ENCODE results near the gene TOR1A. TPM values are rescaled to one million over a fixed set of nuclear protein-coding genes. Genes with fewer than 3 reads are reported as not detected.

Gene TOR1A
- total and polyA plus RNA-seq, 2 experiments from 2014 or later = 73.6 to 101 TPM

GRCh38 chr9:129783516-129784361, 40.2 kb downstream of the TOR1A start:
- 37 to 40% methylated on average over 13 to 14 of the region's 14 CpGs for WGBS, 2 experiments (ENCODE audit: low coverage in 1 of 2, low lambda C conversion rate in 2 of 2, missing lambda C conversion rate in 2 of 2)
- H2AFZ ChIP-seq = peak overlapping the region; percentile 49; the same call in 1 of the 2 replicates

GRCh38 chr9:129781981-129782380, 42.0 kb downstream of the TOR1A start:
- no peak overlapping the region for H3K9ac ChIP-seq
- WGBS, 2 experiments (ENCODE audit: low coverage in 1 of 2, low lambda C conversion rate in 2 of 2, missing lambda C conversion rate in 2 of 2) = 71 to 72% methylated on average over 5 of the region's 5 CpGs

More at GRCh38 chr9:129783516-129784361, 40.2 kb downstream of the TOR1A start:
- TF ChIP-seq EZH2phosphoT487 (IDR thresholded peaks at IDR 0.05; ENCODE audit: insufficient read depth, low read depth) = no peak
- no peak for TF ChIP-seq EZH2 (IDR thresholded peaks at IDR 0.05; ENCODE audit: insufficient read depth, poor library complexity, severe bottlenecking)
- DNase-seq = peak; percentile 84
- no peaks in the 10 kb centered on the region for H3K9me2 ChIP-seq (ENCODE audit: insufficient read depth)
- no peaks in the 10 kb centered on the region for H3K79me2 ChIP-seq (ENCODE audit: insufficient read depth)
- H3K27me3 ChIP-seq (replicated peaks; ENCODE audit: insufficient read depth) = no peaks in the 10 kb centered on the region
- H3K4me3 ChIP-seq = no peak overlapping the region
- in situ Hi-C loops (cut with MboI) = loop anchor here (5.0 to 10.0 kb wide), 2 partner anchors 46 to 649 kb away; no protein-coding TSS in a partner anchor
- no peaks in the 10 kb centered on the region for H3K9me3 ChIP-seq (ENCODE audit: low read depth)
- H4K20me1 ChIP-seq (ENCODE audit: insufficient read depth) = no peaks in the 10 kb centered on the region
- peaks cover 18% of the 10 kb centered on the region for H3K4me1 ChIP-seq (ENCODE audit: insufficient read depth)
- no peak overlapping the region for H3K4me2 ChIP-seq (ENCODE audit: unreplicated experiment)
- H3K27ac ChIP-seq = peak overlapping the region; percentile 52; the same call in 1 of the 2 replicates
- H3F3A ChIP-seq (ENCODE audit: insufficient read depth) = peaks cover 20% of the 10 kb centered on the region
- no peaks in the 10 kb centered on the region for H3K36me3 ChIP-seq (ENCODE audit: low read depth)
- H3K9ac ChIP-seq = no peak overlapping the region

GRCh38 chr9:129781131-129781530, 42.8 kb downstream of the TOR1A start:
- no peak overlapping the region for H3K9ac ChIP-seq
- peaks cover 34% of the 10 kb centered on the region for H3K4me1 ChIP-seq (ENCODE audit: insufficient read depth)
- DNase-seq = no peak
- no peaks in the 10 kb centered on the region for H3K79me2 ChIP-seq (ENCODE audit: insufficient read depth)
- no peak overlapping the region for H3K27ac ChIP-seq
- H2AFZ ChIP-seq = no peak overlapping the region
- no peaks in the 10 kb centered on the region for H3K9me3 ChIP-seq (ENCODE audit: low read depth)
- 76 to 78% methylated on average over 8 of the region's 8 CpGs for WGBS, 2 experiments (ENCODE audit: low coverage in 1 of 2, low lambda C conversion rate in 2 of 2, missing lambda C conversion rate in 2 of 2)
- no peaks in the 10 kb centered on the region for H3K36me3 ChIP-seq (ENCODE audit: low read depth)
- H3K9me2 ChIP-seq (ENCODE audit: insufficient read depth) = no peaks in the 10 kb centered on the region
- H3F3A ChIP-seq (ENCODE audit: insufficient read depth) = peaks cover 32% of the 10 kb centered on the region
- no peak overlapping the region for H3K4me2 ChIP-seq (ENCODE audit: unreplicated experiment)
- TF ChIP-seq EZH2 (IDR thresholded peaks at IDR 0.05; ENCODE audit: insufficient read depth, poor library complexity, severe bottlenecking) (no peak), EZH2phosphoT487 (IDR thresholded peaks at IDR 0.05; ENCODE audit: insufficient read depth, low read depth) (no peak)
- H4K20me1 ChIP-seq (ENCODE audit: insufficient read depth) = no peaks in the 10 kb centered on the region
- H3K4me3 ChIP-seq = no peak overlapping the region
- in situ Hi-C loops (cut with MboI) = loop anchor here (5.0 to 10.0 kb wide), 2 partner anchors 44 to 646 kb away; no protein-coding TSS in a partner anchor
- no peaks in the 10 kb centered on the region for H3K27me3 ChIP-seq (replicated peaks; ENCODE audit: insufficient read depth)

More at GRCh38 chr9:129781981-129782380, 42.0 kb downstream of the TOR1A start:
- Histone ChIP-seq H3K79me2 (ENCODE audit: insufficient read depth) (no peaks in the 10 kb centered on the region), H3K4me2 (ENCODE audit: unreplicated experiment) (no peak overlapping the region), H3K4me3 (no peak overlapping the region), H3F3A (ENCODE audit: insufficient read depth) (peaks cover 27% of the 10 kb centered on the region), H4K20me1 (ENCODE audit: insufficient read depth) (no peaks in the 10 kb centered on the region), H3K9me2 (ENCODE audit: insufficient read depth) (no peaks in the 10 kb centered on the region), H2AFZ (no peak overlapping the region), H3K9me3 (ENCODE audit: low read depth) (no peaks in the 10 kb centered on the region), H3K27ac (no peak overlapping the region), H3K27me3 (replicated peaks; ENCODE audit: insufficient read depth) (no peaks in the 10 kb centered on the region), H3K36me3 (ENCODE audit: low read depth) (no peaks in the 10 kb centered on the region), H3K4me1 (ENCODE audit: insufficient read depth) (peaks cover 27% of the 10 kb centered on the region)
- DNase-seq = no peak
- in situ Hi-C loops (cut with MboI) = loop anchor here (5.0 to 10.0 kb wide), 2 partner anchors 45 to 647 kb away; no protein-coding TSS in a partner anchor
- TF ChIP-seq EZH2phosphoT487 (IDR thresholded peaks at IDR 0.05; ENCODE audit: insufficient read depth, low read depth) (no peak), EZH2 (IDR thresholded peaks at IDR 0.05; ENCODE audit: insufficient read depth, poor library complexity, severe bottlenecking) (no peak)

- in situ Hi-C loops (cut with MboI) = loop anchor here (5.0 to 10.0 kb wide), 2 partner anchors 42 to 645 kb away; no protein-coding TSS in a partner anchor
- peaks cover 23% of the 10 kb centered on the region for H3K4me1 ChIP-seq (ENCODE audit: insufficient read depth)
- H4K20me1 ChIP-seq (ENCODE audit: insufficient read depth) = no peaks in the 10 kb centered on the region
- peaks cover 18% of the 10 kb centered on the region for H3F3A ChIP-seq (ENCODE audit: insufficient read depth)
- no peaks in the 10 kb centered on the region for H3K79me2 ChIP-seq (ENCODE audit: insufficient read depth)
- no peak overlapping the region for H3K4me3 ChIP-seq
- no peak overlapping the region for H3K4me2 ChIP-seq (ENCODE audit: unreplicated experiment)
- TF ChIP-seq EZH2 (IDR thresholded peaks at IDR 0.05; ENCODE audit: insufficient read depth, poor library complexity, severe bottlenecking) (no peak), EZH2phosphoT487 (IDR thresholded peaks at IDR 0.05; ENCODE audit: insufficient read depth, low read depth) (no peak)
- no peak for DNase-seq
- no peaks in the 10 kb centered on the region for H3K36me3 ChIP-seq (ENCODE audit: low read depth)
- H3K9me3 ChIP-seq (ENCODE audit: low read depth) = no peaks in the 10 kb centered on the region
- H3K9me2 ChIP-seq (ENCODE audit: insufficient read depth) = no peaks in the 10 kb centered on the region
- H3K9ac ChIP-seq = no peak overlapping the region
- WGBS, 2 experiments (ENCODE audit: low coverage in 1 of 2, low lambda C conversion rate in 2 of 2, missing lambda C conversion rate in 2 of 2) = 93 to 96% methylated on average over 7 of the region's 7 CpGs
- no peaks in the 10 kb centered on the region for H3K27me3 ChIP-seq (replicated peaks; ENCODE audit: insufficient read depth)
- no peak overlapping the region for H3K27ac ChIP-seq
- H2AFZ ChIP-seq = no peak overlapping the region
Observed at GRCh38 chr9:129779560-129780190, 44.3 kb downstream of the TOR1A start.
